ENCODE results near the gene LTB4R2. TPM values are rescaled to one million over a fixed set of nuclear protein-coding genes. Genes with fewer than 3 reads are reported as not detected.

Gene LTB4R2
- total RNA-seq, 4 donors from 2014 or later = 88.1 to 173 (median 147) TPM

DNA sequence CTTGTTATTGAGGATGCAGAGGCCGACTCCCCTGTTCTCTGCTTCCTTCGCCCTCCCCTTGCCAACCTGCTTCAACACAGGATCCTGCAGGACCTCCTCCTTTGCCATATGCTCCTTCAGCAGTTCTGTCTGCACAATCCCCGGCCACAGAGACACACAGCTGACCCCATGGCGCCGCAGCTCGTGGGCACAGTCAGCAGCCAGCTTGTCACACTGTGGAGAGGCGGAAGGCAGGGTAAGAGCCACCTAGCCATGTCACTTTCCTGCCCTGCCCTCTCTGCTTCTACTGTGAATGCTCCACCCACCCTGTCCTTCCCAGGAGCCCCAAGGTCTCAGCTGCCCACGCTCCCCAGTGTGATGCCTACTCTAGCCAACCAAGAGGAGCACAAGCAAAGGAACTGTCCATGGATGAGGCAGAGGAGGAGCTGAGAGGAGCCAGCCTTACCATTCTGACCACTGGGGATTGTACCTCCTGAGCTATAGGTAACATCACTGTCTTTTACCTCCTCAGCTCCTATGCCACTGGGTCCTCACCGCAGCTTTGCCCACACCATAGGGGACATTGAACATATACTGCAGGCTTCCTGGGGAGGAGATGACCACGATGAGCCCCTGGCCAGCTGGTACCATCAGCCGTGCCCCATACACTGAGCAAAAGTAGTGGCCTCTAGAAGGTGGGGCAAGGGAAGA is 17.7 kb upstream of the LTB4R2 start:
- H3K4me3 ChIP-seq (ENCODE audit: low read depth, poor library complexity, severe bottlenecking) = no peak overlapping the region
- TF ChIP-seq, protein P1, sequence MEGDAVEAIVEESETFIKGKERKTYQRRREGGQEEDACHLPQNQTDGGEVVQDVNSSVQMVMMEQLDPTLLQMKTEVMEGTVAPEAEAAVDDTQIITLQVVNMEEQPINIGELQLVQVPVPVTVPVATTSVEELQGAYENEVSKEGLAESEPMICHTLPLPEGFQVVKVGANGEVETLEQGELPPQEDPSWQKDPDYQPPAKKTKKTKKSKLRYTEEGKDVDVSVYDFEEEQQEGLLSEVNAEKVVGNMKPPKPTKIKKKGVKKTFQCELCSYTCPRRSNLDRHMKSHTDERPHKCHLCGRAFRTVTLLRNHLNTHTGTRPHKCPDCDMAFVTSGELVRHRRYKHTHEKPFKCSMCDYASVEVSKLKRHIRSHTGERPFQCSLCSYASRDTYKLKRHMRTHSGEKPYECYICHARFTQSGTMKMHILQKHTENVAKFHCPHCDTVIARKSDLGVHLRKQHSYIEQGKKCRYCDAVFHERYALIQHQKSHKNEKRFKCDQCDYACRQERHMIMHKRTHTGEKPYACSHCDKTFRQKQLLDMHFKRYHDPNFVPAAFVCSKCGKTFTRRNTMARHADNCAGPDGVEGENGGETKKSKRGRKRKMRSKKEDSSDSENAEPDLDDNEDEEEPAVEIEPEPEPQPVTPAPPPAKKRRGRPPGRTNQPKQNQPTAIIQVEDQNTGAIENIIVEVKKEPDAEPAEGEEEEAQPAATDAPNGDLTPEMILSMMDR (IDR thresholded peaks at IDR 0.05) = no peak
- no peak for TF ChIP-seq POLR2A (IDR thresholded peaks at IDR 0.05)
- no peak for DNase-seq (ENCODE audit: low spot score in 2 of 2)
- intact Hi-C loops (cut with DNase I; ENCODE audit: low total_unique reads) = no loop called here
- 91 to 93% methylated on average over 11 of the region's 11 CpGs for WGBS, 2 donors

DNA sequence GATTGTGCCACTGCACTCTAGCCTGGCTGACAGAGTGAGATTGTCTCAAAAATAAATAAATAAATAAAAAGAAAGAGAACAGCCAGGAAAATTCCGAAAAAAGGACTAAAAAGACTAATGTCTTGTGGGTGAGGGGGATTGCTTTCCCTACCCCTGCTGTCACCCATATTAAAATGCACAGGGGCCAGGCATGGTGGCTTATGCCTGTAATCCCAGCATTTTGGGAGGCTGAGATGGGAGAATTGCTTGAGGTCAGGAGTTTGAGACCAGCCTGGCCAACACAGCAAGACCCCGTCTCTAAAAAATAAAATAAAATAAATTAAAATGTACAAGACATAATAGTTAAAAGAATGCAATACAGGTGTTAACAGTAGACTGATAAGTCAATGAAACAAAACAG is 16.4 kb upstream of the LTB4R2 start:
- DNase-seq (ENCODE audit: low spot score in 2 of 2) = no peak
- intact Hi-C loops (cut with DNase I; ENCODE audit: low total_unique reads) = no loop called here
- H3K4me3 ChIP-seq (ENCODE audit: low read depth, poor library complexity, severe bottlenecking) = no peak overlapping the region
- WGBS, 2 donors = 92 to 94% methylated on average over 2 of the region's 2 CpGs
- no peak for TF ChIP-seq POLR2A (IDR thresholded peaks at IDR 0.05)
- TF ChIP-seq, protein P1 (IDR thresholded peaks at IDR 0.05) = no peak

DNA sequence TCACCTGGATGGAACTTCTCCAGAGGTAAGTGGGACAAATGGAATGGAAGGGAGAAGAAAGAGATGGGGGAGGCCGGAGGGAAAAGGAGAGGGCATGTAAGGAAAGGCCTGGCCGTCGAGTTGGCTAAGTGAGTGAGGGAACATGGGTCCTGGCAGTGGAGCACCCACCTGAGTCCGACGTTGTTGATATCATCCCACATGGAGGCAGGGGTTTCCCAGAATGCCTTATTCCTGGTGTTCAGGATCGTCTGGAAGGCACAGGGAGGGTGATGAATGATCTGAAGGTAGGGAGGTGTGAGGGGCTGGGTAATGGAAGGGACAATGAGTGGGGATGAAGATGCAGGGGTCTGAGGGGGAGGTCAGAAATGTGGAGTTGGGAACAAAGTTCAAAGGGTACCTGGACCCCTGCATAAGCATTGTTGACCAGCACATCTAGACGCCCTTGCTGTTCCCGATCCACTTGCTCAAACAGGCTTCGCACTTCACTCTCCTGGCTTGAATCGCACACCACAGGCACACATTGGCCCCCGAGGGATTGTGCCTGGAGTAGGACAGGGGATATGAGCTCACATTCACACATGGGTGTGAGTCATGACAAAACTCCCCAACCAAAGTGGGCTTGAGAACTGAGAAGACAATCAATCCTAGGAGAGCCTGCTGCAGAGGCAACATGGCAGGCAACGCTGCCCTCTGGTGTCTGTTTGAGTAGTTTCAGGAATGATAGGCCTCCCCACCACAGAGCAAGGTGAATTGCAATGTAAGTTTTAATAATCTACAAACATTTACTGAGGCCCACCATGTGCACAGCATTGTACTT is 13.4 kb upstream of the LTB4R2 start:
- TF ChIP-seq, protein P1 (IDR thresholded peaks at IDR 0.05) = no peak
- TF ChIP-seq POLR2A (IDR thresholded peaks at IDR 0.05) = no peak
- intact Hi-C loops (cut with DNase I; ENCODE audit: low total_unique reads) = loop anchor here (2.0 kb wide), 1 partner anchor 54 kb away; the partner anchor contains the start of gene TINF2
- WGBS, 2 donors = 50 to 53% methylated on average over 12 of the region's 12 CpGs
- no peak for DNase-seq (ENCODE audit: low spot score in 2 of 2)
- H3K4me3 ChIP-seq (ENCODE audit: low read depth, poor library complexity, severe bottlenecking) = no peak overlapping the region

DNA sequence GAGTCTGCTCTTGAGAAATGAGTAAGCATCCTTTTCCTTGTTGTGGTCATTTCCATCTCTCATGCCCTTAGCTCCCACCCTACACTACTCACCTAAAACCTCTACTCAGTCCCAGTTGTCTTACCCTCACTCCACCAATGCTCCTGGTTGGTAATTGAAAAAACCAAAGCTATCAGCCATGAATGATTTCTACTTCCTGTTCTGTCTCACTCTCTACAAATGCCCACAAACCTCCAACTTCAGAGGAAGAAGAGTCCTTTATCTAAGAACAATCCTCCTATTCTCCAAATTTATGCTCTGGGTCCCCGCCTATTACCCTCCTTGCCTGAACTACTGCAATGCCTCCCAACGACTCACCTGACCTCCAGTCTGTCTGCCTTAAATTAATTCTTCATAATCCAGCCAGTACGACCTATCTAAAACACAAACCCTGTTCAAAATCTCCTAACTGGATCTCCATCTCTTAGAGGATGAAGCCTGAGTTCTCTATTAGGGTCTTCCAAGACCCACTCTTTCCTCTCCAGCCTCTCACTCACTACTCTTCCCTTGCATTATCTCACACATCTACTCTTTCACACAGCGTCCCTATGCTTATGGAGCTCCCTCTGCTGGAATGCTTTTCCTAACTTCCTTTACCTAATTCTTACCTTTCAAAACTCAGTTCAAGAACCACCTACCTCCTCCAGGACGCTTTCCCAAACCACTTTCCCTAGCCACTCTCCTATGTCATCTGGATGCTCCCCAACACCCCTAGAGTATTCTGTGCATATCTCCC is 12.6 kb upstream of the LTB4R2 start:
- DNase-seq (ENCODE audit: low spot score in 2 of 2) = no peak
- no peak overlapping the region for H3K4me3 ChIP-seq (ENCODE audit: low read depth, poor library complexity, severe bottlenecking)
- 40 to 45% methylated on average over 5 of the region's 5 CpGs for WGBS, 2 donors
- intact Hi-C loops (cut with DNase I; ENCODE audit: low total_unique reads) = loop anchor here (2.0 kb wide), 1 partner anchor 55 kb away; the partner anchor contains the start of gene TINF2
- no peak for TF ChIP-seq POLR2A (IDR thresholded peaks at IDR 0.05)
- TF ChIP-seq, protein P1 (IDR thresholded peaks at IDR 0.05) = peak in 1 of 3 donors; percentile 16

DNA sequence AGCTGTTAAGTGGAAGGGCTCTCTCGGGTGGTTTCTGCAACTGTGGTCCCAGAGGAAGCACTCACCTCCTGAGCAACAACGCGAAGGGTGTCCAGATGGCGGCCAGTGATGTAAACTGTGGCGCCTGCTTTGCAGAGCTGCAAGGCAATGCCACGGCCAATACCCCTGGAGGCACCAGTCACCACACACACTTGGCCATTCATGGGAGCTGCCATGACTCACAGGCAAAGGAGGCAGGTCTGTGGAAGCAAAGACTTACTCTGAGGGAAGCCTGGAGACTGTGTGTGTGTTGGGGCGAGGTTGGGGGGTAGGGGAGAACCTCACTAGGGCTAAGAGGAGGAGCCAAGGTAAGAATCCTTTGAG is 11.1 kb upstream of the LTB4R2 start:
- intact Hi-C loops (cut with DNase I; ENCODE audit: low total_unique reads) = no loop called here
- H3K4me3 ChIP-seq (ENCODE audit: low read depth, poor library complexity, severe bottlenecking) = peak overlapping the region; percentile 85
- no peak for DNase-seq (ENCODE audit: low spot score in 2 of 2)

More for the DNA sequence above, 11.1 kb upstream of the LTB4R2 start:
- TF ChIP-seq, protein P1 (IDR thresholded peaks at IDR 0.05) = no peak
- no peak for TF ChIP-seq POLR2A (IDR thresholded peaks at IDR 0.05)
- WGBS, 2 donors = 31 to 38% methylated on average over 7 of the region's 7 CpGs

Measured in lower leg skin (tissue), 4 donors.